ENCODE data around the gene CAMK2D. TPM values are rescaled to one million over a fixed set of nuclear protein-coding genes. Genes with fewer than 3 reads are reported as not detected.

The CAMK2D gene
- total RNA-seq, 6 experiments from 2014 or later = 83.7 to 102 (median 94.1) TPM

- no peaks in the 10 kb centered on the region for H3K27me3 Mint-ChIP-seq (ENCODE audit: insufficient read depth)
- DNase-seq = peak; percentile 75
- H3K27ac Mint-ChIP-seq = peak overlapping the region; percentile 81
- peak overlapping the region; percentile 70 for H3K4me3 Mint-ChIP-seq
- H3K36me3 Mint-ChIP-seq (ENCODE audit: low read depth) = peaks cover 40% of the 10 kb centered on the region
- TF ChIP-seq, protein P1, sequence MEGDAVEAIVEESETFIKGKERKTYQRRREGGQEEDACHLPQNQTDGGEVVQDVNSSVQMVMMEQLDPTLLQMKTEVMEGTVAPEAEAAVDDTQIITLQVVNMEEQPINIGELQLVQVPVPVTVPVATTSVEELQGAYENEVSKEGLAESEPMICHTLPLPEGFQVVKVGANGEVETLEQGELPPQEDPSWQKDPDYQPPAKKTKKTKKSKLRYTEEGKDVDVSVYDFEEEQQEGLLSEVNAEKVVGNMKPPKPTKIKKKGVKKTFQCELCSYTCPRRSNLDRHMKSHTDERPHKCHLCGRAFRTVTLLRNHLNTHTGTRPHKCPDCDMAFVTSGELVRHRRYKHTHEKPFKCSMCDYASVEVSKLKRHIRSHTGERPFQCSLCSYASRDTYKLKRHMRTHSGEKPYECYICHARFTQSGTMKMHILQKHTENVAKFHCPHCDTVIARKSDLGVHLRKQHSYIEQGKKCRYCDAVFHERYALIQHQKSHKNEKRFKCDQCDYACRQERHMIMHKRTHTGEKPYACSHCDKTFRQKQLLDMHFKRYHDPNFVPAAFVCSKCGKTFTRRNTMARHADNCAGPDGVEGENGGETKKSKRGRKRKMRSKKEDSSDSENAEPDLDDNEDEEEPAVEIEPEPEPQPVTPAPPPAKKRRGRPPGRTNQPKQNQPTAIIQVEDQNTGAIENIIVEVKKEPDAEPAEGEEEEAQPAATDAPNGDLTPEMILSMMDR (IDR thresholded peaks at IDR 0.05) = no peak
- H3K4me1 Mint-ChIP-seq (ENCODE audit: low read depth) = peaks cover 81% of the 10 kb centered on the region
- no peaks in the 10 kb centered on the region for H3K9me3 Mint-ChIP-seq
Observed at GRCh38 chr4:113539408-113539807, 222.1 kb downstream of the CAMK2D start.

- no peaks in the 10 kb centered on the region for H3K27me3 Mint-ChIP-seq (ENCODE audit: insufficient read depth)
- H3K36me3 Mint-ChIP-seq (ENCODE audit: low read depth) = peaks cover 33% of the 10 kb centered on the region
- TF ChIP-seq, protein P1 (IDR thresholded peaks at IDR 0.05) = no peak
- H3K9me3 Mint-ChIP-seq = no peaks in the 10 kb centered on the region
- no peak overlapping the region for H3K4me3 Mint-ChIP-seq
- H3K4me1 Mint-ChIP-seq (ENCODE audit: low read depth) = peaks cover 71% of the 10 kb centered on the region
- DNase-seq = no peak
- no peak overlapping the region for H3K27ac Mint-ChIP-seq
Observed at GRCh38 chr4:113537628-113538027, 223.9 kb downstream of the CAMK2D start.

DNA sequence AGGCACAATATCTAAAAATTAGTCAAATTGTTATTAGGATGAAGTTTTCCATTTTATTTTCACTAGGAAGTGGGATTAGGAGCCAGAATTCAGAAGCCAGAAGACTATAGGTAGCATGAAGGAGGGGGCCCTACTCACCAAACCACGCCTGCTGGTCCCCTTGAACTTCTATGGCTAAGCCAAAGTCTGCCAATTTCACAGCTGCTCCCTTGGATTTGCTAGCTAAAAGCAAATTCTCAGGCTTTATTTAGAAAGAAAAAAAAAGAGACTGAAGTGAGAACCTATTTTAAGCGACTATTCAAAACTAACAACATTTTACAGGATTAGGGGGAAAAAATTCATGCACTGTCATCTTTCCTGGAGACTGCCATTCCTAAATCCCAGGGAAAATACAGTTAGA is 224.3 kb downstream of the CAMK2D start:
- Mint-ChIP-seq H3K9me3 (no peaks in the 10 kb centered on the region), H3K36me3 (ENCODE audit: low read depth) (peaks cover 31% of the 10 kb centered on the region), H3K27ac (no peak overlapping the region), H3K4me1 (ENCODE audit: low read depth) (peaks cover 66% of the 10 kb centered on the region), H3K27me3 (ENCODE audit: insufficient read depth) (no peaks in the 10 kb centered on the region), H3K4me3 (no peak overlapping the region)
- DNase-seq = no peak
- TF ChIP-seq, protein P1 (IDR thresholded peaks at IDR 0.05) = no peak

DNA sequence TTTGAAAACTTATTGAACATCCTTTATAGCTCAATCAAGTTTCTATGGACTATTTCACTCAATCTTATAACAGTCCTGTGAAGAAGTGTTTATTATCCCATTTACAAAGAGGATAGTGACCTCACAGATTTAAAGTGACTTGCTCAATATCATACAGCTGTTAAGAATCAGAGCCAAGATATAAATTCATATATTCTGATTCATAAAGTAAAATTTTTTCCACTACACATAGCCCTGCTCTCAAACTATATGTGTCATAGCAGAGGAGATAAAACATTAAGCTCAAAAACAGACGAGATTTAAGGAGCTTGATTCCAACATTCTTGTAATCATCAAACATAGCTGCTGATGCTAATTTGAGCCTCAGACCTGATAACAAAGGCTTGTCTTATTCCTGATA is 226.8 kb downstream of the CAMK2D start:
- DNase-seq = no peak
- H3K4me3 Mint-ChIP-seq = no peak overlapping the region
- TF ChIP-seq, protein P1 (IDR thresholded peaks at IDR 0.05) = no peak
- H3K36me3 Mint-ChIP-seq (ENCODE audit: low read depth) = peaks cover 36% of the 10 kb centered on the region
- peak overlapping the region; percentile 6; the same call in 1 of the 2 replicates for H3K27ac Mint-ChIP-seq
- H3K9me3 Mint-ChIP-seq = no peaks in the 10 kb centered on the region
- peaks cover 43% of the 10 kb centered on the region for H3K4me1 Mint-ChIP-seq (ENCODE audit: low read depth)
- H3K27me3 Mint-ChIP-seq (ENCODE audit: insufficient read depth) = no peaks in the 10 kb centered on the region

DNA sequence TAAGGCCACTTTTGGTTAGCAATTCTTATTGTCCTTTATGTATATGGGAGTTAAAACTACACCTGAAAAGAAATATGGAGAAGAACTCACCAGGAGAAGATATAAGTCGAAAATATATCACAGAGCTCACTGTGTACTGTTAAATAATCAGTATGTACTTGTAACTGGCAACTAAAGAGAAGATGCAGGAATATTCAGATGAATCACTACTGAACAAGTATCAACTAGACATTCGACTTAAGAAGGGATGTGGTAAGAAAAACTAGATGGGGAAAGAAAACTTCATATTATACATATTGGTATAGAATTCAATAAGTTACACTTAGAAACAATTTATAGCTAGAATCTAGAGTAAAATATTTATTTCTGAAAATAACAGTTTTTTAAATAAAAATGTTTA is 230.0 kb downstream of the CAMK2D start:
- Mint-ChIP-seq H3K4me1 (ENCODE audit: low read depth) (peaks cover 25% of the 10 kb centered on the region), H3K27ac (no peak overlapping the region), H3K9me3 (no peaks in the 10 kb centered on the region), H3K27me3 (ENCODE audit: insufficient read depth) (no peaks in the 10 kb centered on the region), H3K4me3 (no peak overlapping the region), H3K36me3 (ENCODE audit: low read depth) (peaks cover 25% of the 10 kb centered on the region)
- TF ChIP-seq, protein P1 (IDR thresholded peaks at IDR 0.05) = no peak
- DNase-seq = no peak

GRCh38 chr4:113528395-113528794 is 233.1 kb downstream of the CAMK2D start:
- Mint-ChIP-seq H3K4me1 (ENCODE audit: low read depth) (peaks cover 9% of the 10 kb centered on the region; the same call in 1 of the 2 replicates), H3K36me3 (ENCODE audit: low read depth) (peaks cover 21% of the 10 kb centered on the region), H3K27me3 (ENCODE audit: insufficient read depth) (peaks cover 1% of the 10 kb centered on the region; the same call in 1 of the 2 replicates), H3K4me3 (no peak overlapping the region), H3K9me3 (no peaks in the 10 kb centered on the region), H3K27ac (peak overlapping the region; percentile 22; the same call in 1 of the 2 replicates)
- DNase-seq = no peak
- TF ChIP-seq, protein P1 (IDR thresholded peaks at IDR 0.05) = no peak; the same call in 1 of the 2 replicates
